HG02973 (cell line): ENCODE measurements around the gene WWOX.

Experiments
- ATAC-seq: cut with Tn5 transposase; IDR thresholded peaks from one replicate; pipeline ENCODE4 v1.9.1; 2021; ENCODE audit warnings: moderate library complexity; ENCODE audit not compliant: unreplicated experiment

Gene WWOX

GRCh38 chr16:78956859-78957258 lies 857.4 kb downstream of the WWOX start:
- ATAC-seq: no peak

GRCh38 chr16:78957317-78958100 lies 858.1 kb downstream of the WWOX start:
- ATAC-seq: no peak

- ATAC-seq: no peak
Observed at GRCh38 chr16:78961464-78961863, 862.0 kb downstream of the WWOX start.

- ATAC-seq: peak; percentile 94
Observed at GRCh38 chr16:78962457-78962929, 863.0 kb downstream of the WWOX start.

- ATAC-seq: no peak
Observed at GRCh38 chr16:78967948-78968347, 868.5 kb downstream of the WWOX start.

GRCh38 chr16:78969721-78970120 lies 870.3 kb downstream of the WWOX start:
- ATAC-seq: no peak

GRCh38 chr16:78970650-78971049 lies 871.2 kb downstream of the WWOX start:
- no peak for ATAC-seq

GRCh38 chr16:78972006-78972405 lies 872.6 kb downstream of the WWOX start:
- no peak for ATAC-seq

- ATAC-seq: no peak
Observed at GRCh38 chr16:78972986-78973385, 873.5 kb downstream of the WWOX start.

GRCh38 chr16:78976212-78976611 lies 876.8 kb downstream of the WWOX start:
- no peak for ATAC-seq

- ATAC-seq: no peak
Observed at GRCh38 chr16:78980825-78981224, 881.4 kb downstream of the WWOX start.

- ATAC-seq: no peak
Observed at GRCh38 chr16:78982096-78982744, 882.8 kb downstream of the WWOX start.

GRCh38 chr16:78984324-78984723 lies 884.9 kb downstream of the WWOX start:
- ATAC-seq: no peak

- no peak for ATAC-seq
Observed at GRCh38 chr16:78984887-78985464, 885.5 kb downstream of the WWOX start.

- no peak for ATAC-seq
Observed at GRCh38 chr16:78985716-78986605, 886.5 kb downstream of the WWOX start.

GRCh38 chr16:78987666-78988065 lies 888.2 kb downstream of the WWOX start:
- no peak for ATAC-seq

GRCh38 chr16:78988361-78988969 lies 889.0 kb downstream of the WWOX start:
- ATAC-seq: no peak

GRCh38 chr16:78990309-78990701 lies 890.9 kb downstream of the WWOX start:
- no peak for ATAC-seq

GRCh38 chr16:78992001-78992400 lies 892.5 kb downstream of the WWOX start:
- ATAC-seq: no peak

GRCh38 chr16:78993346-78993745 lies 893.9 kb downstream of the WWOX start:
- ATAC-seq: no peak
